ENCODE results near the gene EMP2. TPM values are rescaled to one million over a fixed set of nuclear protein-coding genes. Genes with fewer than 3 reads are reported as not detected.

EMP2 gene
- total and polyA plus RNA-seq, 7 experiments from 2014 or later = not detected

DNA sequence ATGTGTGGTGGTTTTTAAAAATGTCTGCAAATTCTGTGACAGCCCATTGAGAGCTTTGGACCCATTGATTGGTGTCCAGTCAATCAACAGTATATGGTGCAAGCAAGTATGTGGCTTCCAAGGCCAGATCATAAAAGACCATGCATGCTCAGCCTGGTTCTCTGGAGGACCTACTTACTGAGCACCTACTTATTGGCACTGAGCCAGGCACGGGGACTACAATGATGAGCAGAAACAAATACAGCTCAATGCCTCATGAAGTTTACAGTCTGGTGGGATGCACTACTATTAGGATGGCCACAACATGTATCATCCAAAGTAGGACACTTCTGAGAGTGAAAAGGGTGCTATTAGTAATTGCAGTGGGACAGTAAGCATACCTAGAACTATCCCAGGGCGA, 7.2 kb upstream of the EMP2 start:
- H3K27ac ChIP-seq (ENCODE audit: low read depth, low read length) = no peak overlapping the region
- Mint-ChIP-seq H3K36me3 (no peaks in the 10 kb centered on the region), H3K27ac (no peak overlapping the region), H3K4me1 (no peaks in the 10 kb centered on the region), H3K4me3 (no peak overlapping the region), H3K9me3 (no peaks in the 10 kb centered on the region), H3K27me3 (peaks cover 10 to 39% (median 25%) of the 10 kb centered on the region in 5 donors)
- H3K27me3 ChIP-seq (ENCODE audit: control insufficient read depth in 2 of 2, insufficient read depth in 2 of 2, low read length in 2 of 2) = no peaks in the 10 kb centered on the region
- H3K9me3 ChIP-seq (ENCODE audit: control insufficient read depth in 2 of 3, low read length in 3 of 3) = no peaks in the 10 kb centered on the region
- no peaks in the 10 kb centered on the region for H3K4me1 ChIP-seq (ENCODE audit: control insufficient read depth in 2 of 2, insufficient read depth in 2 of 2, low read length in 2 of 2)
- H3K36me3 ChIP-seq (ENCODE audit: control insufficient read depth in 2 of 3, insufficient read depth in 3 of 3, low read length in 3 of 3) = no peaks in the 10 kb centered on the region
- ChIA-PET POLR2A (no interaction called here), CTCF (no interaction called here)
- DNase-seq (no peak), ATAC-seq (no peak)
- H3K4me3 ChIP-seq (ENCODE audit: low read length) = no peak overlapping the region
- intact Hi-C loops (cut with micrococcal nuclease) = no loop called here

DNA sequence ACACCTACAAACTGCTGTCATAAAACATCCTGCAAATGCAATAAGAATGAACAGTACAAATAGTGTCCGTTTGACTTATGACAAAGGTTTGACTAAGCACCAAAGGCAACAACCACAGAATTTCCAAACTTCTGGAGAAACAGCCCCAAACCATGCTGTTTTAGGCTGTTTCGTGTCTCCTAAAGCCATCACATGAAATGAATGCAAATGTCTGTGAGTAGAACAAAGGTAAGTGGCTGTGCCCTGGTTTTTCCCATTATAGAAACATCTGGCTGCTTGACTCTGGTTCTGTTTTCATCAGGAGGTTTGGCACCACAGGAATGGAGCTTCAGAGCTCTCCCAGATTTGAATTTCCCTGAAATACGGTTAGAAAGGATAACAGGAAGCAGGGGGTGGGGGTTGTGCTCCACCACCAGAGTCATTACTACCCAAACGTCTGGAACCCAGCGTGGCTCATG, 4.6 kb upstream of the EMP2 start:
- H3K36me3 Mint-ChIP-seq = no peaks in the 10 kb centered on the region
- ATAC-seq (no peak), DNase-seq (no peak)
- Histone ChIP-seq H3K36me3 (ENCODE audit: control insufficient read depth in 2 of 3, insufficient read depth in 3 of 3, low read length in 3 of 3) (no peaks in the 10 kb centered on the region), H3K27me3 (ENCODE audit: control insufficient read depth in 2 of 2, insufficient read depth in 2 of 2, low read length in 2 of 2) (no peaks in the 10 kb centered on the region), H3K9me3 (ENCODE audit: control insufficient read depth in 2 of 3, low read length in 3 of 3) (no peaks in the 10 kb centered on the region), H3K27ac (ENCODE audit: low read depth, low read length) (no peak overlapping the region), H3K4me3 (ENCODE audit: low read length) (no peak overlapping the region), H3K4me1 (ENCODE audit: control insufficient read depth in 2 of 2, insufficient read depth in 2 of 2, low read length in 2 of 2) (no peaks in the 10 kb centered on the region)
- H3K9me3 Mint-ChIP-seq = peaks cover 0 to 2% (median 0%) of the 10 kb centered on the region in 11 donors
- intact Hi-C loops (cut with micrococcal nuclease) = no loop called here
- no peak overlapping the region for H3K27ac Mint-ChIP-seq
- ChIA-PET CTCF (no interaction called here), POLR2A (no interaction called here)
- peaks cover 29 to 59% (median 42%) of the 10 kb centered on the region in 5 donors for H3K27me3 Mint-ChIP-seq
- H3K4me1 Mint-ChIP-seq = peaks cover 0 to 7% (median 0%) of the 10 kb centered on the region in 7 donors
- H3K4me3 Mint-ChIP-seq = no peak overlapping the region

DNA sequence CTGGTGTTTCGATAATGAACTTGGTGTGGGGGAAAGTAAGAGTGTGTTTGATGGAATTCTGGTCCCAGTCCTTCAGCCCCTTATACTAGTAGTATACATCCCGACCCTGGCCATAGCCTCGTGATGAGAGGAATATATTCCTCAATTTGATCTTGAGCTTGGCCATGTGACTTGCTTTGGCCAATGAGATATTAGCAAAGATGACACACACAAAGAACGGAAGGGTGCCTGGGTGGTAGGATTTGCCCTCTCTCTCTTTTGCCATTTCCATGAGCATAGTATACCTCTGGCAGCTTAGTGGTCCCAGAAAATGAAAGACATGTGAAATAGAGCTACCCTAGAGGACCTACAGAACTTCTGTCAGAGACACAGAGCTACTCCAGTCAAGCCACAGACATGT, 2.9 kb upstream of the EMP2 start:
- intact Hi-C loops (cut with micrococcal nuclease) = no loop called here
- Histone ChIP-seq H3K27me3 (ENCODE audit: control insufficient read depth in 2 of 2, insufficient read depth in 2 of 2, low read length in 2 of 2) (no peaks in the 10 kb centered on the region), H3K4me3 (ENCODE audit: low read length) (no peak overlapping the region), H3K36me3 (ENCODE audit: control insufficient read depth in 2 of 3, insufficient read depth in 3 of 3, low read length in 3 of 3) (no peaks in the 10 kb centered on the region), H3K27ac (ENCODE audit: low read depth, low read length) (no peak overlapping the region), H3K9me3 (ENCODE audit: control insufficient read depth in 2 of 3, low read length in 3 of 3) (no peaks in the 10 kb centered on the region), H3K4me1 (ENCODE audit: control insufficient read depth in 2 of 2, insufficient read depth in 2 of 2, low read length in 2 of 2) (no peaks in the 10 kb centered on the region)
- H3K36me3 Mint-ChIP-seq = no peaks in the 10 kb centered on the region
- DNase-seq = no peak
- H3K27me3 Mint-ChIP-seq = peaks cover 42 to 69% (median 58%) of the 10 kb centered on the region in 5 donors
- peaks cover 0 to 7% (median 2%) of the 10 kb centered on the region in 7 donors for H3K4me1 Mint-ChIP-seq
- H3K9me3 Mint-ChIP-seq = peaks cover 0 to 2% (median 0%) of the 10 kb centered on the region in 11 donors
- no peak overlapping the region for H3K4me3 Mint-ChIP-seq
- ChIA-PET POLR2A (no interaction called here), CTCF (no interaction called here)
- H3K27ac Mint-ChIP-seq = no peak overlapping the region
- ATAC-seq = no peak

DNA sequence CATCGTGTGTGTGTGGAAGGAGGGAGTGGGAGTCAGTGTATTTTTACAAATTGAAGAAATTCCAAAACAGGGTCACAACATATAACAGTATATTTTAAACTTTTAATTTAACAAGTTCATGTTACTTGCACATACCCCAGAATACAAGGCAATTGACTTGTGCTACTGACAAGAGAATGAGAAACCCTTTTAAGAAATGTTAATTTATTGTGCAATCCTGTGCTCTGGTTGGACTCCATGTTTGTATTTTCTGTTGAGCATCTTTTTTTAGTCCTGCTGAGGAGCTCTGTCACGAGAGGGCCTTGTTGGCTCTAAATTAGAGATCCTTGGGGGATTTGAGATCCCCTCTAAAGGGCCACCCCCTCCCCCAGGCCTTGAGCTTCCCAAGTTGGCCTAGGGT, 1.1 kb upstream of the EMP2 start:
- Histone ChIP-seq H3K9me3 (ENCODE audit: control insufficient read depth in 2 of 3, low read length in 3 of 3) (no peaks in the 10 kb centered on the region), H3K27ac (ENCODE audit: low read depth, low read length) (no peak overlapping the region), H3K27me3 (ENCODE audit: control insufficient read depth in 2 of 2, insufficient read depth in 2 of 2, low read length in 2 of 2) (no peaks in the 10 kb centered on the region), H3K36me3 (ENCODE audit: control insufficient read depth in 2 of 3, insufficient read depth in 3 of 3, low read length in 3 of 3) (no peaks in the 10 kb centered on the region), H3K4me1 (ENCODE audit: control insufficient read depth in 2 of 2, insufficient read depth in 2 of 2, low read length in 2 of 2) (no peaks in the 10 kb centered on the region), H3K4me3 (ENCODE audit: low read length) (no peak overlapping the region)
- ATAC-seq (no peak), DNase-seq (no peak)
- peaks cover 0 to 2% (median 0%) of the 10 kb centered on the region in 11 donors for H3K9me3 Mint-ChIP-seq
- H3K27me3 Mint-ChIP-seq = peaks cover 47 to 77% (median 62%) of the 10 kb centered on the region in 5 donors
- H3K27ac Mint-ChIP-seq = no peak overlapping the region
- H3K4me3 Mint-ChIP-seq = peak overlapping the region in 1 of 10 donors; percentile 62
- H3K36me3 Mint-ChIP-seq = no peaks in the 10 kb centered on the region
- intact Hi-C loops (cut with micrococcal nuclease) = no loop called here
- H3K4me1 Mint-ChIP-seq = peaks cover 0 to 7% (median 2%) of the 10 kb centered on the region in 7 donors
- CTCF ChIA-PET = no interaction called here
- POLR2A ChIA-PET = no interaction called here

DNA sequence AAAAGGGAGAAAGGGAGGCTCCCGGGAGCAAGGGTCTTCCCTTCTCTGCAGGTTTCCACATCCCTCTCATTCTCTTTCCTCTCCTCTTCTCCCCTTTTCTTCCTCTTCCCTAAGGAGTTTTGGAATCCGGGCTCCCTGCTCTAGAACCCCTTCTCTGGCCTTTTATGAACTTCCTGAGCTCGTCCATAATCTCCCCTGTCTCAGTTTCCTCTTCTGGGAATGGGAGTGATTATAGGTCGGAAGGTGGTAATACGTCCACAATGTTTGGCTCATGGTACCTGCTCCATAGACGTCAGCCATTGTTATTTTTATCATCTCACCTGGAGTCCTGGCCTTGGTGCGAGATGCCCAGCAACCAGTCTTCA, 467 bp upstream of the EMP2 start:
- POLR2A ChIA-PET = no interaction called here
- no peaks in the 10 kb centered on the region for H3K36me3 ChIP-seq (ENCODE audit: control insufficient read depth in 2 of 3, insufficient read depth in 3 of 3, low read length in 3 of 3)
- intact Hi-C loops (cut with micrococcal nuclease) = no loop called here
- no peak overlapping the region for H3K27ac ChIP-seq (ENCODE audit: low read depth, low read length)
- no peaks in the 10 kb centered on the region for H3K27me3 ChIP-seq (ENCODE audit: control insufficient read depth in 2 of 2, insufficient read depth in 2 of 2, low read length in 2 of 2)
- H3K9me3 ChIP-seq (ENCODE audit: control insufficient read depth in 2 of 3, low read length in 3 of 3) = no peaks in the 10 kb centered on the region
- Mint-ChIP-seq H3K9me3 (peaks cover 0 to 2% (median 0%) of the 10 kb centered on the region in 11 donors), H3K4me3 (peak overlapping the region in 2 of 10 donors; percentile 29 to 62), H3K27me3 (peaks cover 47 to 72% (median 63%) of the 10 kb centered on the region in 5 donors), H3K36me3 (no peaks in the 10 kb centered on the region), H3K27ac (no peak overlapping the region), H3K4me1 (peaks cover 0 to 7% (median 2%) of the 10 kb centered on the region in 7 donors)
- CTCF ChIA-PET = no interaction called here
- no peak for DNase-seq
- no peak for ATAC-seq
- no peak overlapping the region for H3K4me3 ChIP-seq (ENCODE audit: low read length)
- no peaks in the 10 kb centered on the region for H3K4me1 ChIP-seq (ENCODE audit: control insufficient read depth in 2 of 2, insufficient read depth in 2 of 2, low read length in 2 of 2)

DNA sequence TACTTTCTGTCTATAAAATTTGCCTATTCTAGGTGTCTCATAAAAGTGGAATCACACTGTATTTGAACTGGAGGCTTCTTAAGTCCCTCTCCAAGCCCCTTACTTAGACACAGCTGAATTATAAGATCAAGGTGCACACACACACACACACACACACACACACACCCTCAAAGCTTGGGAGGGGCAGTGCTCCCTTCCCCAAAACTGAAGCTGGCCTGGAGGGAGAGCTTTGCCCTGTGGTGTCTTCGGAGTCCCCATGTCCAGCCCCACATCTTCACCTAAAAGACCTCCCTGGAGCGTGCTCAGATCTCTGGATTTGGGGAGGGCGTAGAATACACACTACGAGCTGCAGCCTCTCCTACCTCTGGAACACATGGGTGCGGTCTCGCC, 828 bp downstream of the EMP2 start:
- peaks cover 0 to 2% (median 0%) of the 10 kb centered on the region in 11 donors for H3K9me3 Mint-ChIP-seq
- H3K4me3 ChIP-seq (ENCODE audit: low read length) = no peak overlapping the region
- no peaks in the 10 kb centered on the region for H3K9me3 ChIP-seq (ENCODE audit: control insufficient read depth in 2 of 3, low read length in 3 of 3)
- no peaks in the 10 kb centered on the region for H3K4me1 ChIP-seq (ENCODE audit: control insufficient read depth in 2 of 2, insufficient read depth in 2 of 2, low read length in 2 of 2)
- H3K36me3 ChIP-seq (ENCODE audit: control insufficient read depth in 2 of 3, insufficient read depth in 3 of 3, low read length in 3 of 3) = no peaks in the 10 kb centered on the region
- no peak overlapping the region for H3K27ac Mint-ChIP-seq
- no peaks in the 10 kb centered on the region for H3K27me3 ChIP-seq (ENCODE audit: control insufficient read depth in 2 of 2, insufficient read depth in 2 of 2, low read length in 2 of 2)
- POLR2A ChIA-PET = no interaction called here
- H3K4me3 Mint-ChIP-seq = peak overlapping the region in 1 of 10 donors; percentile 12
- CTCF ChIA-PET = no interaction called here
- no peak for ATAC-seq
- no peak overlapping the region for H3K27ac ChIP-seq (ENCODE audit: low read depth, low read length)
- no peaks in the 10 kb centered on the region for H3K36me3 Mint-ChIP-seq
- intact Hi-C loops (cut with micrococcal nuclease) = no loop called here
- DNase-seq = no peak
- H3K27me3 Mint-ChIP-seq = peaks cover 47 to 68% (median 62%) of the 10 kb centered on the region in 5 donors
- H3K4me1 Mint-ChIP-seq = peaks cover 0 to 7% (median 2%) of the 10 kb centered on the region in 7 donors

DNA sequence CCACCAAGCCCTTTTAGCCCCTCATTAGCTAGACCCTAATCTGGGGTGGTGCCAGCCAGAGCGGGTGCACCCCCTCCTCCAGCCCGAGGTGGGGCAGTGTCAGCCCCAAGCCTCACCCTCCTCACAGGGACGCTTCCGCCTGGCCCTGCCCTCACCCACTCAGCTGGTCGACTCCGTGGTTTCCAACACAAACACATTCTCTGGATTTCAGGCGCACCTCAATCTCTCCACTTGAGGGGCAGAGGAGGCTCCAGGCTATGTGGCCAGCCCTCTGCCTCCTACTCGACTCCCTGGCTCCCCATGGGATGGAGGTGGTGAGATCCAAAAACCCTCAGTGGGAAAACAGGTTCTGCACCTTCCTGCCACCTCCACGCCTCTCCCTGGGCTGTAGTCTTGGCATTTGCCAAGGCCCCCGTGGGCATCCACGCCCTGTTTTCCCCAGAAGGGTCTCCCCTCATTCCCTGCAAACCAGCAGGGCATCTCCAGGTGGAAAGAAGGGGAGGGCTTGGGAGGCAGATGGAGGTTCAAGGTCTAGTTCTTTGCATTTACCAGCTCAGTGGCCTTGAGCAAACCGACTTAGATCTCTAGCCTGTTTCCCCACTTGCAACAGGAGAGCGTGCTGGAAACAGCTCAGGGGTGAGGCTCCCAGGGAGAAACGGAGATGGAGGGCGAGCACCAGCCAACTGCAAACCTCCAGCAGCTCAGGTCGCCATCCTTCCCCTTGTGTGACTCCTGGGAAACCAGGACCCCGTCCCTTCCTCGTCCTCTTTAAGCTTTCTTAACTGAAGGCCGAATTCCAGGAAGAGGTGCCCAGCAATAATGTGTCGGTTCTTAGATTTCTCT, 1.7 kb downstream of the EMP2 start:
- no peaks in the 10 kb centered on the region for H3K9me3 ChIP-seq (ENCODE audit: control insufficient read depth in 2 of 3, low read length in 3 of 3)
- Mint-ChIP-seq H3K27ac (no peak overlapping the region), H3K36me3 (no peaks in the 10 kb centered on the region), H3K4me1 (peaks cover 0 to 7% (median 2%) of the 10 kb centered on the region in 7 donors), H3K27me3 (peaks cover 45 to 65% (median 58%) of the 10 kb centered on the region in 5 donors), H3K4me3 (no peak overlapping the region), H3K9me3 (peaks cover 0 to 2% (median 0%) of the 10 kb centered on the region in 11 donors)
- no peaks in the 10 kb centered on the region for H3K4me1 ChIP-seq (ENCODE audit: control insufficient read depth in 2 of 2, insufficient read depth in 2 of 2, low read length in 2 of 2)
- ATAC-seq = no peak
- H3K36me3 ChIP-seq (ENCODE audit: control insufficient read depth in 2 of 3, insufficient read depth in 3 of 3, low read length in 3 of 3) = no peaks in the 10 kb centered on the region
- ChIA-PET CTCF (no interaction called here), POLR2A (no interaction called here)
- no peak for DNase-seq
- no peaks in the 10 kb centered on the region for H3K27me3 ChIP-seq (ENCODE audit: control insufficient read depth in 2 of 2, insufficient read depth in 2 of 2, low read length in 2 of 2)
- no peak overlapping the region for H3K27ac ChIP-seq (ENCODE audit: low read depth, low read length)
- intact Hi-C loops (cut with micrococcal nuclease) = no loop called here
- no peak overlapping the region for H3K4me3 ChIP-seq (ENCODE audit: low read length)

Data from naive thymus-derived CD4-positive, alpha-beta T cell (primary cell).